ENCODE data around the gene SPON1.

DNA sequence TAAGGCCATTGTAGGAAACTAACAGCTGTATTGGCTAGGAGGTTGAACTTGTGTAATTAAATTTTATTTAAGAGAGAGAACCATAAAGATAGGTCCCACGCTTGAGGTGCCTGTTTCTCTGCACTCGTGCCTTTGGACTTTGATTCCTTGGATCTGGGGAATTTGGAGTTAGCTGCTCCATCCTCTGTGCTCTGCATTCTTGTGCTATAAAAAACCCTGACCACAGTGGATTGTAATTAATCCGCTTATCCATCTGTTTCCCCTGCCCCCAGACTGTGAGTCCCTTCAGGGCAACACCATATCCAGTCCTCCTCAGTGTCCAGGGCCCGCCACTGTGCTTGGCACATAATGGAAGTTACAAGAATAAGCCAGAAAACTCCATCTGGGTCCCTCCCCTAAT, 169.8 kb downstream of the SPON1 start:
- TF ChIP-seq TEAD4 (CRISPR knock-in tag; IDR thresholded peaks at IDR 0.05) (no peak), CREB1 (CRISPR knock-in tag; IDR thresholded peaks at IDR 0.05) (no peak), RELA (CRISPR knock-in tag; IDR thresholded peaks at IDR 0.05; ENCODE audit: borderline replicate concordance) (no peak), TP53 (CRISPR knock-in tag; IDR thresholded peaks at IDR 0.05) (no peak), MYBL2 (CRISPR knock-in tag; IDR thresholded peaks at IDR 0.05) (no peak), SMAD3 (CRISPR knock-in tag; IDR thresholded peaks at IDR 0.05; ENCODE audit: borderline replicate concordance) (no peak)
- TF ChIP-seq, protein P1, sequence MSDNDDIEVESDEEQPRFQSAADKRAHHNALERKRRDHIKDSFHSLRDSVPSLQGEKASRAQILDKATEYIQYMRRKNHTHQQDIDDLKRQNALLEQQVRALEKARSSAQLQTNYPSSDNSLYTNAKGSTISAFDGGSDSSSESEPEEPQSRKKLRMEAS (CRISPR knock-in tag; IDR thresholded peaks at IDR 0.05): no peak
- TF ChIP-seq, protein P2, sequence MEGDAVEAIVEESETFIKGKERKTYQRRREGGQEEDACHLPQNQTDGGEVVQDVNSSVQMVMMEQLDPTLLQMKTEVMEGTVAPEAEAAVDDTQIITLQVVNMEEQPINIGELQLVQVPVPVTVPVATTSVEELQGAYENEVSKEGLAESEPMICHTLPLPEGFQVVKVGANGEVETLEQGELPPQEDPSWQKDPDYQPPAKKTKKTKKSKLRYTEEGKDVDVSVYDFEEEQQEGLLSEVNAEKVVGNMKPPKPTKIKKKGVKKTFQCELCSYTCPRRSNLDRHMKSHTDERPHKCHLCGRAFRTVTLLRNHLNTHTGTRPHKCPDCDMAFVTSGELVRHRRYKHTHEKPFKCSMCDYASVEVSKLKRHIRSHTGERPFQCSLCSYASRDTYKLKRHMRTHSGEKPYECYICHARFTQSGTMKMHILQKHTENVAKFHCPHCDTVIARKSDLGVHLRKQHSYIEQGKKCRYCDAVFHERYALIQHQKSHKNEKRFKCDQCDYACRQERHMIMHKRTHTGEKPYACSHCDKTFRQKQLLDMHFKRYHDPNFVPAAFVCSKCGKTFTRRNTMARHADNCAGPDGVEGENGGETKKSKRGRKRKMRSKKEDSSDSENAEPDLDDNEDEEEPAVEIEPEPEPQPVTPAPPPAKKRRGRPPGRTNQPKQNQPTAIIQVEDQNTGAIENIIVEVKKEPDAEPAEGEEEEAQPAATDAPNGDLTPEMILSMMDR (IDR thresholded peaks at IDR 0.05): no peak
- TF ChIP-seq, protein P3, sequence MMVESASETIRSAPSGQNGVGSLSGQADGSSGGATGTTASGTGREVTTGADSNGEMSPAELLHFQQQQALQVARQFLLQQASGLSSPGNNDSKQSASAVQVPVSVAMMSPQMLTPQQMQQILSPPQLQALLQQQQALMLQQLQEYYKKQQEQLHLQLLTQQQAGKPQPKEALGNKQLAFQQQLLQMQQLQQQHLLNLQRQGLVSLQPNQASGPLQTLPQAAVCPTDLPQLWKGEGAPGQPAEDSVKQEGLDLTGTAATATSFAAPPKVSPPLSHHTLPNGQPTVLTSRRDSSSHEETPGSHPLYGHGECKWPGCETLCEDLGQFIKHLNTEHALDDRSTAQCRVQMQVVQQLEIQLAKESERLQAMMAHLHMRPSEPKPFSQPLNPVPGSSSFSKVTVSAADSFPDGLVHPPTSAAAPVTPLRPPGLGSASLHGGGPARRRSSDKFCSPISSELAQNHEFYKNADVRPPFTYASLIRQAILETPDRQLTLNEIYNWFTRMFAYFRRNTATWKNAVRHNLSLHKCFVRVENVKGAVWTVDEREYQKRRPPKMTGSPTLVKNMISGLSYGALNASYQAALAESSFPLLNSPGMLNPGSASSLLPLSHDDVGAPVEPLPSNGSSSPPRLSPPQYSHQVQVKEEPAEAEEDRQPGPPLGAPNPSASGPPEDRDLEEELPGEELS (CRISPR knock-in tag; IDR thresholded peaks at IDR 0.05): no peak
